ENCODE data around the gene PGAP6.

Gene PGAP6

DNA sequence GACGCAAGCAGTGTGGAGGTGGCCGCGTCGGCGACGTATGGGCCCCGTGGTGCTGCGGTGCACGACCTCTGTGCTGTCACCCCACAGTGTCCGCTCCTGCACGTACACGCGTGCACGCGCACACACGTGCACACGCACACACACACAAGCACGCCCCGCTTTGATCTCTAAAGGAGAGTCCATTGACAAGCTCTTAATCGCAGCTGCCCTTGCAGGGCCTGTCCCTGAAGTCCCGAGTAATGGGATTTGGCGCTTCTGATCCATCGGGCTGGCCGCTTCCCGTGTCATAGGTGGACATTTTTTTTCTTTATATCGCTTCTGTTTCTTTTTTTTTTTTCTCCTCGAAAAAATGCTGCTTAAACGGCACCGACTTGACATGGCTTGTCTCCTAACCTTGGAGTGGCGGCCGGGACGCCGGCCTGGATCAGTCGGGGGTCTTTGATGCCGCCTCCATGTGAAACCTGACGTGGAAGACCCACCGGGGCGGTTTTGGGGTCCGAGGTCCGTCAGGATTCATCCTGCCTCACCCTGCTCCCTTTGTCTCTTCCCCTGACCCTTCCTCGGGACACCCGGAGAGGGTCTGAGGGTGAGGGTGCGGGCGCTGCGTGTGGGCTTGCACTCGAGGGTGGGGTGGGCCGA is 21.0 kb downstream of the PGAP6 start:
- Histone ChIP-seq H3K4me2 (ENCODE audit: low read length) (no peak overlapping the region), H3K79me2 (ENCODE audit: control insufficient read depth, low read length) (no peaks in the 10 kb centered on the region), H4K20me1 (ENCODE audit: control insufficient read depth, insufficient read depth, low read depth, low read length) (0 out of 2 replicates have a peak, but pooled peaks cover 5% of the 10 kb centered on the region), H3K36me3 (ENCODE audit: control insufficient read depth, low read length) (no peaks in the 10 kb centered on the region), H3K4me1 (ENCODE audit: control insufficient read depth, low read length) (no peaks in the 10 kb centered on the region), H3K27ac (ENCODE audit: low read depth, low read length) (no peak overlapping the region), H3K27me3 (ENCODE audit: control insufficient read depth, low read length) (no peaks in the 10 kb centered on the region), H3K4me3 (ENCODE audit: low read length) (no peak overlapping the region), H3K9me2 (replicated peaks; ENCODE audit: control insufficient read depth, low read length) (no peaks in the 10 kb centered on the region), H3K9me3 (ENCODE audit: control insufficient read depth, insufficient read depth, low read length) (no peaks in the 10 kb centered on the region), H3F3A (ENCODE audit: control insufficient read depth, insufficient read depth) (no peaks in the 10 kb centered on the region)
- no peak for TF ChIP-seq EZH2phosphoT487 (IDR thresholded peaks at IDR 0.05; ENCODE audit: borderline replicate concordance, low read length)
- TF ChIP-seq, protein P1, sequence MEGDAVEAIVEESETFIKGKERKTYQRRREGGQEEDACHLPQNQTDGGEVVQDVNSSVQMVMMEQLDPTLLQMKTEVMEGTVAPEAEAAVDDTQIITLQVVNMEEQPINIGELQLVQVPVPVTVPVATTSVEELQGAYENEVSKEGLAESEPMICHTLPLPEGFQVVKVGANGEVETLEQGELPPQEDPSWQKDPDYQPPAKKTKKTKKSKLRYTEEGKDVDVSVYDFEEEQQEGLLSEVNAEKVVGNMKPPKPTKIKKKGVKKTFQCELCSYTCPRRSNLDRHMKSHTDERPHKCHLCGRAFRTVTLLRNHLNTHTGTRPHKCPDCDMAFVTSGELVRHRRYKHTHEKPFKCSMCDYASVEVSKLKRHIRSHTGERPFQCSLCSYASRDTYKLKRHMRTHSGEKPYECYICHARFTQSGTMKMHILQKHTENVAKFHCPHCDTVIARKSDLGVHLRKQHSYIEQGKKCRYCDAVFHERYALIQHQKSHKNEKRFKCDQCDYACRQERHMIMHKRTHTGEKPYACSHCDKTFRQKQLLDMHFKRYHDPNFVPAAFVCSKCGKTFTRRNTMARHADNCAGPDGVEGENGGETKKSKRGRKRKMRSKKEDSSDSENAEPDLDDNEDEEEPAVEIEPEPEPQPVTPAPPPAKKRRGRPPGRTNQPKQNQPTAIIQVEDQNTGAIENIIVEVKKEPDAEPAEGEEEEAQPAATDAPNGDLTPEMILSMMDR (IDR thresholded peaks at IDR 0.05; ENCODE audit: low read depth, low read length, poor library complexity, severe bottlenecking) = no peak

DNA sequence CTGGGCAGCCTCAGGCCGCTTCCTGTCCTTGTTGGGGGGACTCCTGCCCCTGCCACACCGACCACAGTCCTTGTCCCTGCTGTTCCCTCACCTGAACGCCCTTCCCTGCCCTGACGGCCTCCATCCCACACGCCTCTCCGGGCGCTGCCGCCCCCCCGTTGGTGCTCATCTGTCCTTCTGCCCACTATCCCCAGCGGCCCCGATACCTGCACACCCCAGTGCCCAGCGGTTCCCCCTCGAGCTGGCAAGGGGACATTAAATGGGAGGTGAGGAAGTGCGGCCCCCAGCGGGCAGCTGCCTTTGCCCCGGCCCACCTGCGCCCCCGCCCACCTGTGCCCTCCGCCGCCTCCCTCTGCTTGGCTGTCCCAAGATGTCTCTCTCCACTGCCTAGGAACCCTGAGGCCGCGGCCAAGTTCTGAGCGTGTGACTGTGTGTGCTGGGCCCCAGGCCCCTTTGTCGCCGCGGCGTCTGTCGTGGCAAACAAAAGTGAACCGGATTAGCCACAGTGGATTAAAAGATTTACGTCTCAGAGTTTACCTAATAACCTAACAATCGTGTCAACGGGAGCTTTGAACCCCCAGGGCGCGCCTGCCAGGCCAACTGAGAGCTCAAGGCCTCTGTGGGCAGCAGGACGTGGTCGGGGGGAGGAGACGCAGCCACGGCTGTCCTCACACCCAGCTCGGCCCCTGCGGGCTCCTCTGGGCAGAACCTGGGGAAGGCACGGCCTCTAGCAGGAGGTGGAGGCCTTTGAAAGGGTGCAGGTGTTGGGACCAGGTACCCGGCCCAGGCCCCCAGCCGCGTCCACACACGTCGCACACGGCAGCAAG is 21.7 kb downstream of the PGAP6 start:
- no peaks in the 10 kb centered on the region for H3K36me3 ChIP-seq (ENCODE audit: control insufficient read depth, low read length)
- no peaks in the 10 kb centered on the region for H3F3A ChIP-seq (ENCODE audit: control insufficient read depth, insufficient read depth)
- H3K27ac ChIP-seq (ENCODE audit: low read depth, low read length) = no peak overlapping the region
- 0 out of 2 replicates have a peak, but pooled peaks cover 5% of the 10 kb centered on the region for H4K20me1 ChIP-seq (ENCODE audit: control insufficient read depth, insufficient read depth, low read depth, low read length)
- H3K4me2 ChIP-seq (ENCODE audit: low read length) = no peak overlapping the region
- H3K9me2 ChIP-seq (replicated peaks; ENCODE audit: control insufficient read depth, low read length) = no peaks in the 10 kb centered on the region
- H3K9me3 ChIP-seq (ENCODE audit: control insufficient read depth, insufficient read depth, low read length) = no peaks in the 10 kb centered on the region
- no peak overlapping the region for H3K4me3 ChIP-seq (ENCODE audit: low read length)
- H3K4me1 ChIP-seq (ENCODE audit: control insufficient read depth, low read length) = no peaks in the 10 kb centered on the region
- TF ChIP-seq EZH2phosphoT487 (IDR thresholded peaks at IDR 0.05; ENCODE audit: borderline replicate concordance, low read length) = no peak
- TF ChIP-seq, protein P1 (IDR thresholded peaks at IDR 0.05; ENCODE audit: low read depth, low read length, poor library complexity, severe bottlenecking) = no peak
- H3K27me3 ChIP-seq (ENCODE audit: control insufficient read depth, low read length) = no peaks in the 10 kb centered on the region
- no peaks in the 10 kb centered on the region for H3K79me2 ChIP-seq (ENCODE audit: control insufficient read depth, low read length)

DNA sequence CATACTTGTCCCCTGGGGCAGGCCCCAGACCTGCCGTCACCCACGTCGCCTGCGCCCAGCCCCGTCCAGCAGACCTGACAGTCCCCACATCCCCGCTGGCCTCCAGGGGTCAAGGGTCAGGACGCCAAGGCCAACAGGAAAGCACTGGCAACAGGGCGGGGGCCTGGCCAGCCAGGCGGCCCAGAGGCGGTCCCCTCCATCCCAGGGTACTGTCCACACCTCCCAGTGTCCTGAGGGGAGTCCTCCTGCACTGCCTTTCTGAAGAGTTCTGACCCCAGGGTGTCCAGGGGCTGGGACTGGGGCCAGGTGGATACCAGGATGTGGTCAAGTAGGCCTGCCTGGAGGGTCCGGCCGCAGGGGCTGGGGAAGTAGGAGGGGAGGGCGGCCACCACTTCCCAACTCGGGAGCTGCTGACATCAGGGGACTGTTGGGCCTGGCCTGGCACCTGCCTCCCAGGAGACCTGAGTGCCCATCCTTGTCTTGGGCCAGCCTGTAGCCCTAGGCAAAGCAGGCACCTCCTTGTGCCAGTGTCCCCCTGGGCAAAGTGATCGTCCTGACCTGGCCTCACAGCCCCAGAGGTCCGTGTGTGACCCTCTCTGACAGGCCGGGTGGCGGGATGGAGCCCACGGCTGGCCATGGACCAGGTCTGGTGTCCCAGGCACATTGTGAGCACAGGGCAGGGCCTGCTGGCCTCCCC is 22.6 kb downstream of the PGAP6 start:
- H3K27ac ChIP-seq (ENCODE audit: low read depth, low read length) = no peak overlapping the region
- H3K4me1 ChIP-seq (ENCODE audit: control insufficient read depth, low read length) = no peaks in the 10 kb centered on the region
- no peak overlapping the region for H3K4me3 ChIP-seq (ENCODE audit: low read length)
- H3K27me3 ChIP-seq (ENCODE audit: control insufficient read depth, low read length) = no peaks in the 10 kb centered on the region
- TF ChIP-seq, protein P1 (IDR thresholded peaks at IDR 0.05; ENCODE audit: low read depth, low read length, poor library complexity, severe bottlenecking) = no peak
- TF ChIP-seq EZH2phosphoT487 (IDR thresholded peaks at IDR 0.05; ENCODE audit: borderline replicate concordance, low read length) = no peak
- H3K9me3 ChIP-seq (ENCODE audit: control insufficient read depth, insufficient read depth, low read length) = no peaks in the 10 kb centered on the region
- H3K36me3 ChIP-seq (ENCODE audit: control insufficient read depth, low read length) = no peaks in the 10 kb centered on the region
- H3F3A ChIP-seq (ENCODE audit: control insufficient read depth, insufficient read depth) = no peaks in the 10 kb centered on the region
- H3K79me2 ChIP-seq (ENCODE audit: control insufficient read depth, low read length) = no peaks in the 10 kb centered on the region
- no peak overlapping the region for H3K4me2 ChIP-seq (ENCODE audit: low read length)
- H3K9me2 ChIP-seq (replicated peaks; ENCODE audit: control insufficient read depth, low read length) = no peaks in the 10 kb centered on the region
- 0 out of 2 replicates have a peak, but pooled peaks cover 5% of the 10 kb centered on the region for H4K20me1 ChIP-seq (ENCODE audit: control insufficient read depth, insufficient read depth, low read depth, low read length)
